GM21528 (cell line): ENCODE results near the gene NBEAL2.

Experiments used
- ATAC-seq: cut with Tn5 transposase; IDR thresholded peaks from one replicate; pipeline ENCODE4 v1.9.1; 2021; ENCODE audit warnings: mild to moderate bottlenecking, moderate library complexity; ENCODE audit not compliant: unreplicated experiment, low FRiP score

The NBEAL2 gene

GRCh38 chr3:46943237-46944187 lies 36.0 kb upstream of the NBEAL2 start:
- no peak for ATAC-seq

GRCh38 chr3:46944191-46944590 lies 35.3 kb upstream of the NBEAL2 start:
- no peak for ATAC-seq

GRCh38 chr3:46946416-46946815 lies 33.0 kb upstream of the NBEAL2 start:
- no peak for ATAC-seq

GRCh38 chr3:46946856-46947545 lies 32.5 kb upstream of the NBEAL2 start:
- ATAC-seq = no peak

- no peak for ATAC-seq
Measured at GRCh38 chr3:46947546-46947901, 31.9 kb upstream of the NBEAL2 start.

GRCh38 chr3:46947981-46948791 lies 31.3 kb upstream of the NBEAL2 start:
- no peak for ATAC-seq

- no peak for ATAC-seq
Measured at GRCh38 chr3:46948830-46949671, 30.4 kb upstream of the NBEAL2 start.

- ATAC-seq = no peak
Measured at GRCh38 chr3:46950177-46950576, 29.3 kb upstream of the NBEAL2 start.

GRCh38 chr3:46950650-46951241 lies 28.7 kb upstream of the NBEAL2 start:
- no peak for ATAC-seq

- no peak for ATAC-seq
Measured at GRCh38 chr3:46952813-46953212, 26.7 kb upstream of the NBEAL2 start.

- no peak for ATAC-seq
Measured at GRCh38 chr3:46953234-46954010, 26.0 kb upstream of the NBEAL2 start.

- ATAC-seq = no peak
Measured at GRCh38 chr3:46954178-46954577, 25.3 kb upstream of the NBEAL2 start.

- ATAC-seq = no peak
Measured at GRCh38 chr3:46955157-46955556, 24.3 kb upstream of the NBEAL2 start.

- no peak for ATAC-seq
Measured at GRCh38 chr3:46955801-46956259, 23.6 kb upstream of the NBEAL2 start.

GRCh38 chr3:46957092-46957820 lies 22.2 kb upstream of the NBEAL2 start:
- no peak for ATAC-seq

GRCh38 chr3:46958467-46959160 lies 20.9 kb upstream of the NBEAL2 start:
- no peak for ATAC-seq

GRCh38 chr3:46959161-46959511 lies 20.3 kb upstream of the NBEAL2 start:
- no peak for ATAC-seq
